Measurements from ENCODE around the gene UBE2O. TPM values are rescaled to one million over a fixed set of nuclear protein-coding genes. Genes with fewer than 3 reads are reported as not detected.

The UBE2O gene
- total and polyA plus RNA-seq, 10 donors = 7.2 to 55.9 (median 30.4) TPM

DNA sequence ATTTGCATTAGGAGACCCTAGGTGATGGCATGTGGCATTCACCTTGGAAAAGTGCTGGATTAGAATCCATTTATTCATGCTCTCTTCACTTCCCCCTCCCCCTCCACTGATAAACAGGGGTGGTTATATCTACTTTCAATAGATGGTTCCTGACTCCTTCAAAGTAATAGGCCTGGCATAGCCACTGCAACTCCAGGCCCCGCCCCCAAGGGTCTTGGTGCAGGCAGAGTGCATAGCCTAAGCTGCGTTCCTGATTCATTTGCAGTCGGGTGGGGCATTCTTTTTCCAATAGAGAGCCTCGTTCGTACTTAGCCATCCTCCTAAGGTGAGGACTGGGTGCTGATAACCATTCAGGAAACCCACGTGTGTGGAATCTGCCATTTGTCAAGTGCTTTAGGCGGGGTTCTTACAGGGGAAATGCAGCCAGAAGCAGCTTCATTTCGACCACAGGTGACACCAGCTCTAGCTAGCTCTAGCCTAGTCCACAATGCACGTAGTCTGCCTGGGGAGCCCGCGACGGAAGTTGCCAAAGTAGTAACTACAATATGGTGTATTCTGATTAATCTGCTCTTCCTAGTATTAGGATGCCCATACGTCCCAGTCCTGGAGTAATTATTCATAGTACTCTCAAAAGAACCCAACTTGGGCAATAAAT is 11.1 kb downstream of the UBE2O start:
- peaks cover 5 to 88% (median 55%) of the 10 kb centered on the region in 6 donors for H3K4me1 ChIP-seq
- WGBS, 5 donors = 74 to 86% (median 77%) methylated on average over 13 of the region's 13 CpGs
- no peaks in the 10 kb centered on the region for H3K27me3 ChIP-seq (replicated peaks in 1 of 7)
- no peak overlapping the region for H3K27ac ChIP-seq
- no peaks in the 10 kb centered on the region for H3K9me3 ChIP-seq
- H3K4me3 ChIP-seq = no peak overlapping the region
- no peaks in the 10 kb centered on the region for H3K36me3 ChIP-seq
- no peak for DNase-seq
- intact Hi-C loops (cut with DNase I; ENCODE audit: low total_unique reads) = no loop called here
- TF ChIP-seq POLR2AphosphoS5 (IDR thresholded peaks at IDR 0.05) (no peak), POLR2A (IDR thresholded peaks at IDR 0.05) (no peak)
- TF ChIP-seq, protein P1, sequence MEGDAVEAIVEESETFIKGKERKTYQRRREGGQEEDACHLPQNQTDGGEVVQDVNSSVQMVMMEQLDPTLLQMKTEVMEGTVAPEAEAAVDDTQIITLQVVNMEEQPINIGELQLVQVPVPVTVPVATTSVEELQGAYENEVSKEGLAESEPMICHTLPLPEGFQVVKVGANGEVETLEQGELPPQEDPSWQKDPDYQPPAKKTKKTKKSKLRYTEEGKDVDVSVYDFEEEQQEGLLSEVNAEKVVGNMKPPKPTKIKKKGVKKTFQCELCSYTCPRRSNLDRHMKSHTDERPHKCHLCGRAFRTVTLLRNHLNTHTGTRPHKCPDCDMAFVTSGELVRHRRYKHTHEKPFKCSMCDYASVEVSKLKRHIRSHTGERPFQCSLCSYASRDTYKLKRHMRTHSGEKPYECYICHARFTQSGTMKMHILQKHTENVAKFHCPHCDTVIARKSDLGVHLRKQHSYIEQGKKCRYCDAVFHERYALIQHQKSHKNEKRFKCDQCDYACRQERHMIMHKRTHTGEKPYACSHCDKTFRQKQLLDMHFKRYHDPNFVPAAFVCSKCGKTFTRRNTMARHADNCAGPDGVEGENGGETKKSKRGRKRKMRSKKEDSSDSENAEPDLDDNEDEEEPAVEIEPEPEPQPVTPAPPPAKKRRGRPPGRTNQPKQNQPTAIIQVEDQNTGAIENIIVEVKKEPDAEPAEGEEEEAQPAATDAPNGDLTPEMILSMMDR (IDR thresholded peaks at IDR 0.05 in 8 of 11, conservative IDR thresholded peaks at IDR 0.05 in 3 of 11) = no peak

DNA sequence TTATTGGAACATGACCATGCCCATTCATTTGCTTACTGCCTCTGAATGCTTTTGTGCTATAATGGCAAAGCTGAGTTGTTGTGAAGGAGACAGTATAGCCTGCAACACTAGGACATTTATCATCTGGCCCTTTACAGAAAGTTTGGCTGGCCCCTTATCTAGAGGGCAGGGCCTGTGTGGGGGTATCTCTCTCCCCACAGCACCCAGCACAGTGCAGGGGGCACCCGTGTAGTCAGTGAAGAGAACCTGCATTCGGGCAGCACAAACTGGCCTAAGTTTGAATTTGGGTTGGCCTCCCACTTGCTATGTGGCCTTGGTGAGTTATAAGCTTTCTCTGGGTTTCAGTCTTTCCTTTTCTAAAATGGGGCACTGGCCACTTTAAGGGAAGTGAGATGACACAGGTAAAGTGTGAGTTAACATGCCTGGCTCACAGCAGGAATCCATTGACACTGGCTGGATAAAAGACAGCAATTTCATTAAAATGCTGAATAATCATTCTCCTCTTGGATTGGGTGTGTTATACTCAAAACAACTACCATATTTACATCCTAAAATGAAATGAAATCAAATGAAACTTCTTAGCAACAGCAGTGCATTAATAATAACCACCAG is 12.1 kb downstream of the UBE2O start:
- H3K27me3 ChIP-seq (replicated peaks in 1 of 7) = no peaks in the 10 kb centered on the region
- peaks cover 5 to 79% (median 46%) of the 10 kb centered on the region in 6 donors for H3K4me1 ChIP-seq
- DNase-seq = no peak
- TF ChIP-seq, protein P1 (IDR thresholded peaks at IDR 0.05 in 8 of 11, conservative IDR thresholded peaks at IDR 0.05 in 3 of 11) = no peak
- TF ChIP-seq POLR2A (IDR thresholded peaks at IDR 0.05) (no peak), POLR2AphosphoS5 (IDR thresholded peaks at IDR 0.05) (no peak)
- intact Hi-C loops (cut with DNase I; ENCODE audit: low total_unique reads) = no loop called here
- no peaks in the 10 kb centered on the region for H3K36me3 ChIP-seq
- no peak overlapping the region for H3K27ac ChIP-seq
- H3K9me3 ChIP-seq = no peaks in the 10 kb centered on the region
- H3K4me3 ChIP-seq = no peak overlapping the region
- 85 to 100% (median 92%) methylated on average over 2 of the region's 2 CpGs for WGBS, 5 donors

DNA sequence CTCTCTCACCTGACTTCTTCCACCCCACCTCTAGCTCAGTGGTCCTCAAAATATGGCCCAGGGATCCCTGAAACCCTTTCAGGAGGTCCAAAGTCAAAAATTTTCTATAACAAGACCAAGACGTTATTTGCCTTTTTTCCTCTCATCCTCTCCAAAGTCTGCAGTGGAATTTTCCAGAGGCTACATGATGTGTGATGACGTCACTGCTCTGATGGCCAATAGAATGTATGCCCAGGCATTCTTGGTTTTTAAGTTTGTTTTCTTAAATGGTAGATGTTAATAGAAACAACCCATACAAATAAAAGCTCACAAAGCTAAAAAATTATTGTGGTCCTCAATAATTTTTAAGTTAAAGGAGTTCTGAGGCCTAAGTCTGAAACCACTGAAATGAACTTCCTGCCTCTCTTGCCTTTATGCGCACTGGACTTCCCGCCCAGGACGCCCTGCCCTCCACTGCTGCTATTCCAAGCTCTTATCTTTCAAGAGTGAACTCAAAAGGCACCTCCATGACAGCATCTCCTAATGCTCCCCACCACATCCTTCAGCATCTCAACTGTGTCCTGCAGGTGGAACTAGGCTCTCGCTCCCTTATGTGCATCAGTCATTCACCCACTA is 13.5 kb downstream of the UBE2O start:
- H3K9me3 ChIP-seq = no peaks in the 10 kb centered on the region
- no peak overlapping the region for H3K27ac ChIP-seq
- no peak overlapping the region for H3K4me3 ChIP-seq
- no peak for DNase-seq
- 79 to 88% (median 80%) methylated on average over 6 of the region's 6 CpGs for WGBS, 5 donors
- intact Hi-C loops (cut with DNase I; ENCODE audit: low total_unique reads) = no loop called here
- no peak for TF ChIP-seq POLR2AphosphoS5 (IDR thresholded peaks at IDR 0.05)
- no peak for TF ChIP-seq POLR2A (IDR thresholded peaks at IDR 0.05)
- TF ChIP-seq, protein P1 (IDR thresholded peaks at IDR 0.05 in 8 of 11, conservative IDR thresholded peaks at IDR 0.05 in 3 of 11) = no peak
- peaks cover 0 to 72% (median 32%) of the 10 kb centered on the region in 6 donors for H3K4me1 ChIP-seq
- H3K27me3 ChIP-seq (replicated peaks in 1 of 7) = no peaks in the 10 kb centered on the region
- H3K36me3 ChIP-seq = peaks cover 0 to 6% (median 0%) of the 10 kb centered on the region in 6 donors

DNA sequence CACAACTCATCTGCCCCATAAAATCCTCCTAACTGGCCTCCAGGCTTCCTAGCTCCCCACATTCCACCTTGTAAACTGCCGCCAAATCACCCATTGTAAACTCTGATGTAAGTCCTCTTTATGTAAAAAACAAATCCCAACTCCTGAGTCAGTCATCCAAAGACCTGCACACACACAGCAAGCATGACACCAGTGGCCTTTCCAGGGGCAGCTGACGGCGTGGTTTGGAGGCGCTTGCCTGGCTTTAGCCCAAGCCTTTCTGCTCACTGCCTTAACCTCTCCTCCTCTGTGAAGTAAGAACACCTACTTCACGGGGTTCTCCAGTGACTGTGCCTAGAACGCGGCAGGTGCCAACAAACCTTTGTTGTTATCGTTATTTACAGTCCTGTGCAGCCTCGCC is 14.0 kb downstream of the UBE2O start:
- TF ChIP-seq, protein P1 (IDR thresholded peaks at IDR 0.05 in 8 of 11, conservative IDR thresholded peaks at IDR 0.05 in 3 of 11) = no peak
- TF ChIP-seq POLR2A (IDR thresholded peaks at IDR 0.05) (no peak), POLR2AphosphoS5 (IDR thresholded peaks at IDR 0.05) (no peak)
- 91 to 97% (median 93%) methylated on average over 9 of the region's 9 CpGs for whole genome bisulfite sequencing, 5 donors
- DNase-seq = no peak
- peaks cover 0 to 10% (median 0%) of the 10 kb centered on the region in 6 donors for H3K36me3 ChIP-seq
- peaks cover 0 to 72% (median 30%) of the 10 kb centered on the region in 6 donors for H3K4me1 ChIP-seq
- no peaks in the 10 kb centered on the region for H3K27me3 ChIP-seq (replicated peaks in 1 of 7)
- intact Hi-C loops (cut with DNase I; ENCODE audit: low total_unique reads) = no loop called here
- no peaks in the 10 kb centered on the region for H3K9me3 ChIP-seq
- H3K27ac ChIP-seq = no peak overlapping the region
- H3K4me3 ChIP-seq = no peak overlapping the region

Data from spleen (tissue), 11 donors.